Neural progenitor cell (in vitro differentiated cells): Measurements from ENCODE around the gene PSG1.
"Not testable (repeated sequence)": the region's sequence is repeated elsewhere in the genome, so short reads cannot be mapped to it uniquely, and the experiment has no call there.

Source experiments
- EZH2 ChIP-seq: fragments of 200-600 bp; sonication (generic); IDR thresholded peaks from 2 replicates; pipeline ENCODE4 v1.6.1; 2017; ENCODE audit warnings: antibody characterized with exemption, mild to moderate bottlenecking, moderate library complexity
- EZH2phosphoT487 ChIP-seq: fragments of 200-600 bp; sonication (generic); IDR thresholded peaks from 2 replicates; pipeline ENCODE4 v1.6.1; 2017; ENCODE audit warnings: antibody characterized with exemption
- TF ChIP-seq, protein P1 (sequence below): fragments of 200-600 bp; sonication (generic); IDR thresholded peaks from 2 replicates; pipeline ENCODE4 v1.5.1; 2017; ENCODE audit warnings: antibody characterized with exemption, mild to moderate bottlenecking

DNA sequence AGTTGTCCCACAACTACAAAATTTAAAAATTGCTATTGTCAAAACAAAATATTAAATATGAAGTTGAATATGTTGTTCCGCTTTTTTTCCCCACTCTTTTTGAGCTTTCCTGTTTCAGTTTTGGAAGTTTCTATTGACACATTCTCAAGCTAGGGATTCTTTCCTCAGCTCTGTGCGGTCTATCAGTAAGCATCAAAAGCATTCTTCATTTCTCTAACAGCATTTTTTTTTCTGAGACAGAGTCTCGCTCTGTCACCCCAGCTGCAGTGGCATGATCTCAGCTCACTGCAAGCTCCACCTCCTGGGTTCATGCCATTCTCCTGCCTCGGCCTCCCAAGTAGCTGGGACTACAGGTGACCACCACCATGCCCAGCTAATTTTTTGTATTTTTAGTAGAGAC lies 33.4 kb upstream of the PSG1 start:
- TF ChIP-seq, protein P1, sequence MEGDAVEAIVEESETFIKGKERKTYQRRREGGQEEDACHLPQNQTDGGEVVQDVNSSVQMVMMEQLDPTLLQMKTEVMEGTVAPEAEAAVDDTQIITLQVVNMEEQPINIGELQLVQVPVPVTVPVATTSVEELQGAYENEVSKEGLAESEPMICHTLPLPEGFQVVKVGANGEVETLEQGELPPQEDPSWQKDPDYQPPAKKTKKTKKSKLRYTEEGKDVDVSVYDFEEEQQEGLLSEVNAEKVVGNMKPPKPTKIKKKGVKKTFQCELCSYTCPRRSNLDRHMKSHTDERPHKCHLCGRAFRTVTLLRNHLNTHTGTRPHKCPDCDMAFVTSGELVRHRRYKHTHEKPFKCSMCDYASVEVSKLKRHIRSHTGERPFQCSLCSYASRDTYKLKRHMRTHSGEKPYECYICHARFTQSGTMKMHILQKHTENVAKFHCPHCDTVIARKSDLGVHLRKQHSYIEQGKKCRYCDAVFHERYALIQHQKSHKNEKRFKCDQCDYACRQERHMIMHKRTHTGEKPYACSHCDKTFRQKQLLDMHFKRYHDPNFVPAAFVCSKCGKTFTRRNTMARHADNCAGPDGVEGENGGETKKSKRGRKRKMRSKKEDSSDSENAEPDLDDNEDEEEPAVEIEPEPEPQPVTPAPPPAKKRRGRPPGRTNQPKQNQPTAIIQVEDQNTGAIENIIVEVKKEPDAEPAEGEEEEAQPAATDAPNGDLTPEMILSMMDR: not testable (repeated sequence)
- TF ChIP-seq EZH2phosphoT487, EZH2: not testable (repeated sequence)
